ENCODE data around the gene ME1.
"Not testable (repeated sequence)": the region's sequence is repeated elsewhere in the genome, so short reads cannot be mapped to it uniquely, and the experiment has no call there.

DNA sequence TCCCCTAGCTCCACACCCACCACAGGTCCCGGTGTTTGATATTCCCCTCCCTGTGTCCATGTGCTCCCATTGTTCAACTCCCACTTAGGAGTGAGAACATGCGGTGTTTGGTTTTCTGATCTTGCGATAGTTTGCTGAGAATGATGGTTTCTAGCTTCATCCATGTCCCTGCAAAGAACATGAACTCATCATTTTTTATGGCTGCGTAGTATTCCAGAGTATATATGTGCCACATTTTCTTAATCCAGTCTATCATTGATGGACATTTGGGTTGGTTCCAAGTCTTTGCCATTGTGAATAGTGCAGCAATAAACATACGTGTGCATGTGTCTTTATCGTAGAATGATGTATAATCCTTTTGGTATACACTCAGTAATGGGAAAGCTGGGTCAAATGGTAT lies 143.6 kb downstream of the ME1 start:
- TF ChIP-seq, protein P1, sequence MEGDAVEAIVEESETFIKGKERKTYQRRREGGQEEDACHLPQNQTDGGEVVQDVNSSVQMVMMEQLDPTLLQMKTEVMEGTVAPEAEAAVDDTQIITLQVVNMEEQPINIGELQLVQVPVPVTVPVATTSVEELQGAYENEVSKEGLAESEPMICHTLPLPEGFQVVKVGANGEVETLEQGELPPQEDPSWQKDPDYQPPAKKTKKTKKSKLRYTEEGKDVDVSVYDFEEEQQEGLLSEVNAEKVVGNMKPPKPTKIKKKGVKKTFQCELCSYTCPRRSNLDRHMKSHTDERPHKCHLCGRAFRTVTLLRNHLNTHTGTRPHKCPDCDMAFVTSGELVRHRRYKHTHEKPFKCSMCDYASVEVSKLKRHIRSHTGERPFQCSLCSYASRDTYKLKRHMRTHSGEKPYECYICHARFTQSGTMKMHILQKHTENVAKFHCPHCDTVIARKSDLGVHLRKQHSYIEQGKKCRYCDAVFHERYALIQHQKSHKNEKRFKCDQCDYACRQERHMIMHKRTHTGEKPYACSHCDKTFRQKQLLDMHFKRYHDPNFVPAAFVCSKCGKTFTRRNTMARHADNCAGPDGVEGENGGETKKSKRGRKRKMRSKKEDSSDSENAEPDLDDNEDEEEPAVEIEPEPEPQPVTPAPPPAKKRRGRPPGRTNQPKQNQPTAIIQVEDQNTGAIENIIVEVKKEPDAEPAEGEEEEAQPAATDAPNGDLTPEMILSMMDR (conservative IDR thresholded peaks at IDR 0.05; ENCODE audit: low read length), result not testable (repeated sequence)
- TF ChIP-seq EZH2phosphoT487 (IDR thresholded peaks at IDR 0.05; ENCODE audit: borderline replicate concordance), result not testable (repeated sequence)
